Memory B cell (primary cell): Measurements from ENCODE around the gene PSTPIP2.

ENCODE experiments used
- ATAC-seq: fragments of 150-1000 bp; cut with Tn5 transposase; 2 replicates; pipeline ENCODE4 v1.10.0; 2021; ENCODE audit warnings: low read depth, mild to moderate bottlenecking, moderate library complexity
- DNase-seq, 2 donors: peaks; one replicate each; pipeline ENCODE4 v3.0.0; 2022; ENCODE audit warnings: low spot score in 2 of 2
- H3K27ac Mint-ChIP-seq: one replicate; pipeline ENCODE4 v1.8.0; 2022; ENCODE audit warnings: mild to moderate bottlenecking, moderate library complexity, mixed read lengths
- H3K27me3 Mint-ChIP-seq: one replicate; pipeline ENCODE4 v1.8.0; 2022; ENCODE audit warnings: mixed read lengths
- H3K36me3 Mint-ChIP-seq: one replicate; pipeline ENCODE4 v1.8.0; 2022; ENCODE audit warnings: mild to moderate bottlenecking, mixed read lengths
- H3K4me1 Mint-ChIP-seq: one replicate; pipeline ENCODE4 v1.8.0; 2022; ENCODE audit warnings: mixed read lengths
- H3K4me3 Mint-ChIP-seq: one replicate; pipeline ENCODE4 v1.8.0; 2022; ENCODE audit warnings: mild to moderate bottlenecking, moderate library complexity, mixed read lengths
- H3K9me3 Mint-ChIP-seq: one replicate; pipeline ENCODE4 v1.8.0; 2022; ENCODE audit warnings: mixed read lengths

PSTPIP2 gene

GRCh38 chr18:45938488-45938935 lies 133.5 kb downstream of the PSTPIP2 start:
- DNase-seq (no peak), ATAC-seq (no peak)
- Mint-ChIP-seq H3K9me3 (no peaks in the 10 kb centered on the region), H3K27me3 (no peaks in the 10 kb centered on the region), H3K4me3 (no peak overlapping the region), H3K36me3 (peaks cover 38% of the 10 kb centered on the region), H3K27ac (peak overlapping the region; percentile 18), H3K4me1 (no peaks in the 10 kb centered on the region)

- no peak for DNase-seq
- H3K27ac Mint-ChIP-seq, result no peak overlapping the region
- no peak overlapping the region for H3K4me3 Mint-ChIP-seq
- ATAC-seq, result no peak
- no peaks in the 10 kb centered on the region for H3K27me3 Mint-ChIP-seq
- peaks cover 24% of the 10 kb centered on the region for H3K36me3 Mint-ChIP-seq
- no peaks in the 10 kb centered on the region for H3K4me1 Mint-ChIP-seq
- H3K9me3 Mint-ChIP-seq, result no peaks in the 10 kb centered on the region
Measured at GRCh38 chr18:45935591-45936335, 136.3 kb downstream of the PSTPIP2 start.
